Stimulated activated CD4-positive, alpha-beta T cell treated with anti-CD3 and anti-CD28 coated beads, Interleukin-2, amount 100 ng/mL, for 48 hours (primary cell): ENCODE measurements around the gene NXPH4.

ENCODE experiments used
- DNase-seq, 2 donors: peaks; one replicate each; pipeline ENCODE4 v3.0.0-alpha.2; 2020

NXPH4 gene

GRCh38 chr12:57244312-57244696 is 27.7 kb downstream of the NXPH4 start:
- DNase-seq: no peak

GRCh38 chr12:57247041-57247440 is 30.4 kb downstream of the NXPH4 start:
- DNase-seq: no peak

DNA sequence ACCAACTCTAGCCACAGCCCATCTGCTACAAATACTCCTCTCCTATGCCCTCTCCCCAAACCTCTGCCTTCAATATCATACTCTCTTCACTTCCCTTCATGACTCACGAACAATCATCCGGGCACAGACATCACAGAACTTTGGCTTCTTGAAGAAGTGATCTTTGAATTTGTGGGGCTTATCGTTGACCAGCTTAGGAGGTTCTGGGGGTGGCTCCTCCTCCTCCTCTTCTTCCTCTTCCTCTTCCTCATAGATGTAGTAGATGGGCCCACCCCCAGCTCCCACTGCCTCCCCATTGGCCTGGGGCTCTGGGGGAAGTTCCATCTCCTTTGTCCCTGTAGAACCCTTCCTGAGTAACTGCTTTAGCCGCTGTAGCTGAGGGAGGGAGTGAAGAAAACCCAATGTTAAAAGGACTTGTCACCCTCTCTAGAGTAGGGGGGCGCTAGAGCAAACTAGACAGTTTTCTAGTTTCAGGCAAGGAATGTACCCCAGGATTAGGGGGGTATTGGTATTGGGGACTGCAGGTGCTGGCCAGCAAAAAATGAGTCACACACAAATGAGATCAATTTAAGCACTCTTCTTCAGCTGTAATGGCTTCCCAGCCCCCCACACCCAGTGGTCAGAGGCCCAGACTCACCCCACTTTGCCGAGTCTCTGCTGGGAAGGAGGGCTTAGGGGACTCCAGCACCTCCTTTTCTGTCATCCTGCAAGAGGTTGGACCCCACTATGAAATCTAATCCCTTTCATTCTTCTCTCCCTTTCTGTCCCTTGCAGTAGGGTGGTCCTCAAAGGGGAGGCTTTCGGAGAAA is 32.5 kb downstream of the NXPH4 start:
- no peak for DNase-seq

DNA sequence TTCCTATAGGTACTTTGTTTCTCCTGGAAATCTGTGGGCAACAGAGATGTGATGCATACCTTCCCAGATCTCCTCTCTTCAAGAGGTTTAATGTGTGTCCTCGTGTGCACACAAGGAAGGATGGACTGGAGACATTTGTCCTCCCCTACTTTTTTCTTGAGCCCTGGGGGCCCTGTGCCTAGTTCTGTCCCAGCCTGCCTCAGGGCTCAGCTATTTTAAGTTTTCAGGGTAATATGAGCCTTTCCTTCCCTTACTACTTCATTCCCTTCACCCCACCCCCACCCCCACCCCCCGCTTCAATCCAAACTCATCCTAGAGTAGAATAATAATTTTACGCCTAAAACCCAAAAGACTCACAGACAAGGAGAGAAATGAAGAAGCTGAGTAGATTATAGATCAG is 33.9 kb downstream of the NXPH4 start:
- DNase-seq: no peak

DNA sequence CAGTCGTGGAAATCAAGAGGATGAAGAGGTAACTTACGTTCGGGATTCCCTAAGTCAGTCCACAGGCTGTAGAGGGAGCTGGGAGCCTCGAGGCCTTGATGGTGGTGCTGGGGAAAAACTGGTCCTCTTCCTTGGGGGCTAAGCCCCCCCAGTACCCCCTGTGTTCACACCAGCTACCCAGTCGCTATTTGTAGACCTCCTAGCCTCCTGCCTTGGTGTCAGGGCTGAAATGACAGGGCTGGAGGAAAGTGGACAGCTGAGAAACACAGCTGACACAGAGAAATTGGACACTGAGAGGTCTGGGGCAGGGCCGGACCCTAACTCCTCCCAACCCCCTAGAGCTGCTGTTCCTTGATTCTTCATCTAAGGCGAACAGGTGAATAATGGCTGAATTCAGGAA is 34.4 kb downstream of the NXPH4 start, which contains the start of gene STAC3:
STAC3 (minus strand) TSS at position 232 of the 400 bp plus-strand sequence. CDS start 1,551 bp downstream, outside the sequence.
- DNase-seq: no peak

- DNase-seq: no peak
These were observed 38.1 kb downstream of the NXPH4 start for GRCh38 chr12:57254506-57255280.

DNA sequence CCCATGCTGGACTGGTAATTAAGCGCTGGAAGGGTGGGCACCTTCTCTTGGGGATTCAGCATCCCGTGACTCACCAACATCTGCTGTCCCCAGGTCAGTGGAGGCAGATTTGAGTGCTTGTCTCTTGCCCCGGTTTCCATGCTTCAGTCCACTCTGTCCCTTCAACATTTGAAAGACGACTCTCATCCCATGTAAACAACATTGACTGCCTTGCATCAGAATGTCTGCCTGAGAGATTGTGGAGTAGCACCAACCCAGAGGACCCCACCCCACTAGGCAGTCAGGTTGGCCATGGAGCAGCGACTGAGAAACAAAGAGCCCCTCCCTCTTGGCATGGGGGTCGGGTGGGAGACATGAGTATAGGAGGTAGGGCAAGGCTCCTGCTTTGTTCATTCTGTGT is 39.3 kb downstream of the NXPH4 start:
- no peak for DNase-seq

GRCh38 chr12:57258977-57259970 is 42.7 kb downstream of the NXPH4 start:
- DNase-seq: no peak

DNA sequence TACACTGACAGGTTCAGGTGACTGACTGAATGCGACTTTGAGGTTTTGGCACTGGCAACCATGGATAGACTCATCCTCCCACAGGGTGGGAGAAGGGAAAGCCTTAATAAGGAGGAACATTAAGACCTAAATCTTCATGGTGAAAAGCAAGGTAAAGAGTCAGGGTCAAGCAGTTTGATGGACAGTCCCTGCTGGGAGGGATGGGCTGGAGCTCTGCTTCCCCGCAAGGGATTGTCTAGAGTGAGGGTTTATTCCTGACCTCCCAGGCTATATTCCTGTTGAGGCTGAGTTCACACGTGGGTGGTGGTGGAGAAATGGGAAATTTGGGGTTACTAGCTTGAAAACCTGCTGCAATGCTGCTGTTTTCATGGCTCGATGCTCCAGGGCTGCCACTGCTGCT is 43.8 kb downstream of the NXPH4 start:
- no peak for DNase-seq

GRCh38 chr12:57261428-57261865 is 44.9 kb downstream of the NXPH4 start:
- DNase-seq: no peak

- no peak for DNase-seq
These were observed 45.7 kb downstream of the NXPH4 start for GRCh38 chr12:57262126-57262822.

- DNase-seq: no peak
These were observed 46.5 kb downstream of the NXPH4 start for GRCh38 chr12:57263096-57263495.

DNA sequence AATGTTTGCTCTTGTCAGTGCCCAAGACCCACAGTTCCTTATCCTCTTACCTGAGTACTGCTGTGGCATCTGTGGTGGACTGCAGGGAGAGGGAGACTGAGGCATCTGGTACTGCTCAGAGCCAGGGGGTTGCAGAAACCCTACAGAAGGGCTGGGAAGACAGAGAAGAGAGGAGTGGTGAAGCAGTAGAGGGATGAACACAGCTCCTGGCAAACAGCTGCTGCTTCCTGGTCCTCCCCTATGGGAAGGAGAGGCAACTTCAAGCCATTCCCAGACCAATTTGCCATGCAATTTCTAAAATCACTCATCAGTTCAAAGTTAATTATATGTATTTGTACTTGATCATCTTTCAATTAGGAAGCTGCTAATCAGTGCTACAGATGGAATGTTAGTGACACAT is 50.1 kb downstream of the NXPH4 start:
- no peak for DNase-seq

- DNase-seq: peak; percentile 16 to 24
These were observed 51.7 kb downstream of the NXPH4 start for GRCh38 chr12:57268264-57268663.

- DNase-seq: no peak
These were observed 54.4 kb downstream of the NXPH4 start for GRCh38 chr12:57270966-57271470.

- DNase-seq: no peak
These were observed 56.0 kb downstream of the NXPH4 start for GRCh38 chr12:57272337-57273151.

DNA sequence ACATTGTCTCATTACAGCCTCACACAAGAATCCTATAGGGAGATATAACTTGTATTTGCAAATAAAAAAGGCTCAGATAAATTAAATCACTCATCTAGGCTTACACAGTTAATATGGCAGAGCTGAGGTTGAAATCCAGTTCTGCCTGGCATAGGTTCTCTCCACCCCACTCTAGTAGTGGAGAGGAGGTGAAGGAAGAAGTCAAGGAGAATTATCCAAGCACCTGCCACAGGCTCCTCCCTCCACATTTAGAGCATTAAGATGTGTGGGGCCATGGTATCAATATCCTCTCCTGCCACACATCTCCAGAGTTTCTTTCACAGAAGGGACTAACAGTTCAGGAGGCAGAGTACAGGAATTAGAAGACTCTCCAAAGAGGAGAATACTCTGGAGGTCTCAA is 56.9 kb downstream of the NXPH4 start:
- DNase-seq: no peak
